Measurements from ENCODE around the gene BAIAP2L2.

GRCh38 chr22:38127869-38128268, 17.4 kb upstream of the BAIAP2L2 start:
- TF ChIP-seq CTCF (IDR thresholded peaks at IDR 0.05) = no peak
- no peak for TF ChIP-seq EZH2 (IDR thresholded peaks at IDR 0.05)

All from neural progenitor cell (in vitro differentiated cells).